ENCODE measurements around the gene SLC35F3.

- TF ChIP-seq CTCF (IDR thresholded peaks at IDR 0.05; ENCODE audit: insufficient read depth, low read length, poor library complexity, severe bottlenecking) (no peak), EZH2phosphoT487 (conservative IDR thresholded peaks at IDR 0.05; ENCODE audit: low read length) (no peak)
These were observed 369.5 kb downstream of the SLC35F3 start for GRCh38 chr1:234273981-234274380.
